CD14-positive monocyte (primary cell): ENCODE measurements around the gene CSRP3. TPM values are rescaled to one million over a fixed set of nuclear protein-coding genes. Genes with fewer than 3 reads are reported as not detected.

Source experiments
- DNase-seq, 3 donors: peaks; one replicate each; pipeline ENCODE4 v3.0.0-alpha.2; 2011 to 2022
- H2AFZ ChIP-seq: 2 replicates; pipeline ENCODE4 v1.6.0; 2012; ENCODE audit warnings: mild to moderate bottlenecking, low read depth, low read length, inconsistent platforms; ENCODE audit not compliant: insufficient read depth, poor library complexity, severe bottlenecking
- H3K27ac ChIP-seq, 2 donors: 1 replicate in 1 of 2; 2 replicates in 1 of 2; pipeline ENCODE4 v1.5.1; 2012 to 2013; ENCODE audit warnings: low read length in 2 of 2, control low read depth in 1 of 2, inconsistent platforms in 1 of 2, low read depth in 1 of 2, mild to moderate bottlenecking in 1 of 2
- H3K27me3 ChIP-seq, 2 donors: one replicate each; pipeline versions ENCODE4 v1.6.0 to v1.6.1; 2011 to 2013; ENCODE audit warnings: low read length in 2 of 2; ENCODE audit not compliant: control insufficient read depth in 2 of 2, insufficient read depth in 2 of 2
- H3K36me3 ChIP-seq, 2 donors: replicated peaks in 1 of 2; 1 replicate in 1 of 2; 2 replicates in 1 of 2; pipeline versions ENCODE4 v1.5.1 to v1.6.1; 2012 to 2013; ENCODE audit warnings: low read length in 2 of 2, control low read depth in 1 of 2, inconsistent platforms in 1 of 2, mild to moderate bottlenecking in 1 of 2; ENCODE audit not compliant: insufficient read depth in 2 of 2, control insufficient read depth in 1 of 2
- H3K4me1 ChIP-seq, 2 donors: 1 replicate in 1 of 2; 2 replicates in 1 of 2; pipeline versions ENCODE4 v1.5.1 to v1.6.1; 2012 to 2013; ENCODE audit warnings: low read length in 2 of 2, control low read depth in 1 of 2, inconsistent platforms in 1 of 2, mild to moderate bottlenecking in 1 of 2, moderate library complexity in 1 of 2; ENCODE audit not compliant: insufficient read depth in 2 of 2, control insufficient read depth in 1 of 2
- H3K4me2 ChIP-seq: replicated peaks from 2 replicates; pipeline ENCODE3; 2012; ENCODE audit warnings: low read length, moderate library complexity, mild to moderate bottlenecking; ENCODE audit not compliant: poor library complexity, severe bottlenecking; ENCODE audit errors: extremely low read depth
- H3K4me3 ChIP-seq, 3 experiments: fragments of 200-600 bp in 1 of 3; sonication (generic) in 1 of 3; replicated peaks in 1 of 3; 1 replicate in 2 of 3; 2 replicates in 1 of 3; pipeline ENCODE4 v1.5.1; 2011 to 2013; ENCODE audit warnings: low read length in 3 of 3, mild to moderate bottlenecking in 3 of 3, control low read depth in 2 of 3, low read depth in 2 of 3, inconsistent platforms in 1 of 3, moderate library complexity in 1 of 3
- H3K79me2 ChIP-seq: 2 replicates; pipeline ENCODE4 v1.6.0; 2012; ENCODE audit warnings: mild to moderate bottlenecking, control low read depth, inconsistent platforms, low read length, moderate library complexity; ENCODE audit not compliant: insufficient read depth
- H3K9ac ChIP-seq: 2 replicates; pipeline ENCODE4 v1.6.0; 2017; ENCODE audit warnings: low read length, mild to moderate bottlenecking; ENCODE audit not compliant: insufficient read depth, poor library complexity, severe bottlenecking
- H3K9me3 ChIP-seq, 2 donors: replicated peaks in 1 of 2; 1 replicate in 1 of 2; 2 replicates in 1 of 2; pipeline versions ENCODE4 v1.5.1 to v1.6.1; 2012 to 2013; ENCODE audit warnings: low read length in 2 of 2, control low read depth in 1 of 2; ENCODE audit not compliant: control insufficient read depth in 1 of 2, insufficient read depth in 1 of 2
- H4K20me1 ChIP-seq: 2 replicates; pipeline ENCODE4 v1.6.0; 2012; ENCODE audit warnings: mild to moderate bottlenecking, low read length, control low read depth, moderate library complexity; ENCODE audit not compliant: insufficient read depth
- H3K27ac Mint-ChIP-seq, 7 donors: one replicate each; pipeline ENCODE4 v1.8.0; 2020; ENCODE audit warnings: mild to moderate bottlenecking in 7 of 7, mixed read lengths in 7 of 7, moderate library complexity in 6 of 7, inconsistent platforms in 2 of 7
- H3K27me3 Mint-ChIP-seq, 3 donors: one replicate each; pipeline ENCODE4 v1.8.0; 2021 to 2022; ENCODE audit warnings: low read depth in 3 of 3, mild to moderate bottlenecking in 3 of 3, mixed read lengths in 3 of 3, moderate library complexity in 3 of 3, inconsistent platforms in 1 of 3
- H3K36me3 Mint-ChIP-seq, 2 donors: one replicate each; pipeline ENCODE4 v1.8.0; 2020; ENCODE audit warnings: mixed read lengths in 2 of 2, inconsistent platforms in 1 of 2, mild to moderate bottlenecking in 1 of 2
- H3K4me1 Mint-ChIP-seq: one replicate; pipeline ENCODE4 v1.8.0; 2020; ENCODE audit warnings: mild to moderate bottlenecking, mixed read lengths
- H3K4me3 Mint-ChIP-seq, 2 donors: one replicate each; pipeline ENCODE4 v1.8.0; 2020; ENCODE audit warnings: mild to moderate bottlenecking in 2 of 2, mixed read lengths in 2 of 2, moderate library complexity in 1 of 2
- H3K9me3 Mint-ChIP-seq, 7 donors: one replicate each; pipeline ENCODE4 v1.8.0; 2020 to 2022; ENCODE audit warnings: mixed read lengths in 7 of 7, mild to moderate bottlenecking in 6 of 7, moderate library complexity in 6 of 7, inconsistent platforms in 2 of 7
- CTCF ChIP-seq: fragments of 200-600 bp; IDR thresholded peaks from one replicate; pipeline ENCODE4 v1.8.0; 2022; ENCODE audit warnings: antibody characterized with exemption, mild to moderate bottlenecking
- WGBS: methylation state at CpG from one replicate; pipeline ENCODE4 v1.1.5; 2013; ENCODE audit warnings: missing lambda C conversion rate; ENCODE audit not compliant: insufficient coverage; 5-methylcytosine and 5-hydroxymethylcytosine counted together
- intact Hi-C, 2 donors: fragments of 100-400 bp; cut with micrococcal nuclease; formaldehyde crosslinking; loops; one replicate each; pipeline versions ENCODE4 v1.15.0 to v1.15.1; 2023
- polyA plus RNA-seq, 3 donors: library from polyadenylated mRNA; depleted of rRNA in 1 of 3; unstranded in 2 of 3; stranded (reverse) in 1 of 3; fragments of 300-500 nt in 2 of 3; fragments of >200 nt in 1 of 3; fragmentation: Illumina TruSeq in 2 of 3; gene quantifications; 1 replicate in 2 of 3; 2 replicates in 1 of 3; pipeline ENCODE4 v1.2.3, GENCODE V29; 2012 to 2021

CSRP3 gene
- polyA plus RNA-seq, 3 donors, result not detected

- TF ChIP-seq CTCF, result no peak
- no CpG with 5 or more reads among the region's 5 CpGs for WGBS
- Mint-ChIP-seq H3K27ac (no peak overlapping the region), H3K27me3 (peaks cover 0 to 4% (median 0%) of the 10 kb centered on the region in 3 donors), H3K4me1 (no peaks in the 10 kb centered on the region), H3K36me3 (peaks cover 4 to 5% of the 10 kb centered on the region in 2 donors), H3K4me3 (no peak overlapping the region), H3K9me3 (peaks cover 0 to 3% (median 0%) of the 10 kb centered on the region in 7 donors)
- no peak overlapping the region for H3K27ac ChIP-seq
- intact Hi-C loops, result no loop called here
- H3K79me2 ChIP-seq, result no peaks in the 10 kb centered on the region
- no peaks in the 10 kb centered on the region for H3K27me3 ChIP-seq
- H3K36me3 ChIP-seq, result peaks cover 5 to 12% of the 10 kb centered on the region in 2 donors
- no peaks in the 10 kb centered on the region for H4K20me1 ChIP-seq
- H2AFZ ChIP-seq, result no peak overlapping the region
- no peaks in the 10 kb centered on the region for H3K9me3 ChIP-seq
- H3K4me1 ChIP-seq, result no peaks in the 10 kb centered on the region
- no peak overlapping the region for H3K4me2 ChIP-seq
- no peak overlapping the region for H3K4me3 ChIP-seq
- no peak for DNase-seq
- H3K9ac ChIP-seq, result no peak overlapping the region
Observed at GRCh38 chr11:19181531-19182261, 20.1 kb downstream of the CSRP3 start.

GRCh38 chr11:19176629-19177186 is 25.1 kb downstream of the CSRP3 start:
- no peaks in the 10 kb centered on the region for H3K4me1 Mint-ChIP-seq
- H3K9ac ChIP-seq, result no peak overlapping the region
- no peaks in the 10 kb centered on the region for H3K9me3 ChIP-seq
- no CpG with 5 or more reads among the region's 2 CpGs for WGBS
- H3K4me1 ChIP-seq, result no peaks in the 10 kb centered on the region
- no peak overlapping the region for H2AFZ ChIP-seq
- no peaks in the 10 kb centered on the region for H4K20me1 ChIP-seq
- peak overlapping the region in 1 of 7 donors; percentile 64 for H3K27ac Mint-ChIP-seq
- H3K27me3 ChIP-seq, result no peaks in the 10 kb centered on the region
- peaks cover 32 to 54% of the 10 kb centered on the region in 2 donors for H3K36me3 ChIP-seq
- H3K36me3 Mint-ChIP-seq, result peaks cover 40 to 42% of the 10 kb centered on the region in 2 donors
- peaks cover 0 to 2% (median 0%) of the 10 kb centered on the region in 3 donors for H3K27me3 Mint-ChIP-seq
- no peak overlapping the region for H3K4me2 ChIP-seq
- H3K4me3 Mint-ChIP-seq, result no peak overlapping the region
- no peak overlapping the region for H3K27ac ChIP-seq
- DNase-seq, result no peak
- H3K4me3 ChIP-seq, result no peak overlapping the region
- no peak for TF ChIP-seq CTCF
- peaks cover 0 to 3% (median 0%) of the 10 kb centered on the region in 7 donors for H3K9me3 Mint-ChIP-seq
- intact Hi-C loops, result no loop called here
- H3K79me2 ChIP-seq, result no peaks in the 10 kb centered on the region
